ENCODE results near the gene CFAP221. TPM values are rescaled to one million over a fixed set of nuclear protein-coding genes. Genes with fewer than 3 reads are reported as not detected.

The CFAP221 gene
- polyA plus RNA-seq, 1 experiment = 0.12 TPM

DNA sequence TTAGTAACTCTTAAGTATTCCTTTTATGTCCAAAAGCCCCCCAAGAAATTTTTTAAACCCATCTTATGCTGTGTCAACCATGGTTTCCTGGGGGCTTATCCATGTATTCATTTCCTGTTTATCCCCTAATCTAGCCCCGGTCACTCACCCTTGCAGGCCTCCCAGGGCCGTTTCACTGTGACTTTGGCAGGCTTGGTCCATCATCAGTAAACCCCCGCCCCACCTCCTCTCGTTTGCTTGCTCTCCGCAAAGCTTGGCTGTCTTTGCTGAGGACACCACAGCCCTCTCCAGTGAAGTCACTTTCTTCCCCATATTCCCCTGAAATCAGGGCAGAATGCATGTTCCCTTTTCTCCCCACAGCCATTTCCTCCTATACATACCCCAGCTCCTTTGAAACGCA is 127.5 kb downstream of the CFAP221 start:
- Histone ChIP-seq H3K27me3 (ENCODE audit: control insufficient read depth, insufficient read depth, low read length) (peaks cover 11% of the 10 kb centered on the region), H3K36me3 (ENCODE audit: control insufficient read depth, insufficient read depth, low read length) (no peaks in the 10 kb centered on the region), H3K4me3 (ENCODE audit: low read depth, low read length) (no peak overlapping the region)
- no peak for DNase-seq (ENCODE audit: low read depth)
- POLR2A ChIA-PET = no interaction called here
- CTCF ChIA-PET = interaction anchor here (0.6 kb wide), 1 partner anchor 9 kb away, joined by 3 read pairs; no protein-coding TSS in a partner anchor
- TF ChIP-seq, protein P1, sequence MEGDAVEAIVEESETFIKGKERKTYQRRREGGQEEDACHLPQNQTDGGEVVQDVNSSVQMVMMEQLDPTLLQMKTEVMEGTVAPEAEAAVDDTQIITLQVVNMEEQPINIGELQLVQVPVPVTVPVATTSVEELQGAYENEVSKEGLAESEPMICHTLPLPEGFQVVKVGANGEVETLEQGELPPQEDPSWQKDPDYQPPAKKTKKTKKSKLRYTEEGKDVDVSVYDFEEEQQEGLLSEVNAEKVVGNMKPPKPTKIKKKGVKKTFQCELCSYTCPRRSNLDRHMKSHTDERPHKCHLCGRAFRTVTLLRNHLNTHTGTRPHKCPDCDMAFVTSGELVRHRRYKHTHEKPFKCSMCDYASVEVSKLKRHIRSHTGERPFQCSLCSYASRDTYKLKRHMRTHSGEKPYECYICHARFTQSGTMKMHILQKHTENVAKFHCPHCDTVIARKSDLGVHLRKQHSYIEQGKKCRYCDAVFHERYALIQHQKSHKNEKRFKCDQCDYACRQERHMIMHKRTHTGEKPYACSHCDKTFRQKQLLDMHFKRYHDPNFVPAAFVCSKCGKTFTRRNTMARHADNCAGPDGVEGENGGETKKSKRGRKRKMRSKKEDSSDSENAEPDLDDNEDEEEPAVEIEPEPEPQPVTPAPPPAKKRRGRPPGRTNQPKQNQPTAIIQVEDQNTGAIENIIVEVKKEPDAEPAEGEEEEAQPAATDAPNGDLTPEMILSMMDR (IDR thresholded peaks at IDR 0.05; ENCODE audit: insufficient read depth, low read depth, low read length) = no peak

DNA sequence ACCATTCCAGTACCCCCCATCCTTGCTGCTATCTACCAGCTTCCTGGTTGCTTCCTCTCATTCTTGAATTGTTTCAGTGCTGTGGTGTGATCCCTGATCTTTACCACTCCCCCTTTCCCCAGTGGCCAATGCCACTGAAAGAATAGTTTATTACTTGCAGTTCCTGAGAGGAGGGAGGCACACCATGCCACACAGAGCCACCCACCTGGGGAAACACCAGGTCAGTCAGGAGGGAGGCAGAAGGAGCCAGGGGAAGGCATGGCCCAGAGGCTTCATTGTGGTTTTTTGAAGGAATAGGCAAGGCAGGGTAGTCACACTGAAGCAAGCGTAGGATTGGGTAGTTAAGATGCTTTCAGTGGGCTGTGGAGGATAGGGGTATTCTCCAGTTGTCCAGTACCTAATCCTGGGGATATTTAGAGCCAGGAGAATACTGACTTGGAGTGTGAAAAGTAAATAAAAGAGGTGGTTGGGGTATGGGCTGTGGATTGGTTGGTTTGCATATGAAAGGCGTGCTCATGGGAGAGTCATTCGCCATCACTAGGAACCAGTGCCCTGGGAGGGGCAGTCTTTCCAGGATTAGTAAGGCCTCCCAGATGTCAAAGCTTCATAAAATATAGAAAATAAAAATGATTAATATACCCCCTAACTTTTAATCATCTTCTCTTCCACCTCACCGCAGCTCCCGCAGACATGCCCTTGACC is 128.1 kb downstream of the CFAP221 start:
- H3K36me3 ChIP-seq (ENCODE audit: control insufficient read depth, insufficient read depth, low read length) = no peaks in the 10 kb centered on the region
- no peak overlapping the region for H3K4me3 ChIP-seq (ENCODE audit: low read depth, low read length)
- POLR2A ChIA-PET = no interaction called here
- TF ChIP-seq, protein P1 (IDR thresholded peaks at IDR 0.05; ENCODE audit: insufficient read depth, low read depth, low read length) = no peak
- H3K27me3 ChIP-seq (ENCODE audit: control insufficient read depth, insufficient read depth, low read length) = peaks cover 11% of the 10 kb centered on the region
- CTCF ChIA-PET = no interaction called here
- DNase-seq (ENCODE audit: low read depth) = no peak

DNA sequence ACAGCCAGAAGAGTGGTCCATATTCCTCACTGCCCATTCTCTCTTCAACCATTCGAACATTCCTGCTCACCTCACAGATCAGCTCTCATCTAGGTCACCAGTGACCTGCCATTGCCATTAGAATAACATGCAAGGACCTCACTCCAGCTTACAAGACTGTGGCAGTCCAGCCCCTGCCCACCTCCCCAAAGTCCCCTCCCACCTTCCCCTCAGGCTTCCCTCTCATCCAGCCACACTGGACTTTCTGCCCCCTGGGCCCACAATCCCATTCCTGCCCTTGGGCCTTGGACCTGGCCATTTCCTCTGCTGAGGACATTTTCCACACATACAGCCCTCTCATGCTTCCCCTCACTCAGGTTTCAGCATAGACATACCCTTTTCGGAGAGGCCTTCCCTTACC is 129.5 kb downstream of the CFAP221 start:
- DNase-seq (ENCODE audit: low read depth) = no peak
- CTCF ChIA-PET = interaction anchor here (0.7 kb wide), 1 partner anchor 29 kb away, joined by 4 read pairs; no protein-coding TSS in a partner anchor
- H3K36me3 ChIP-seq (ENCODE audit: control insufficient read depth, insufficient read depth, low read length) = no peaks in the 10 kb centered on the region
- POLR2A ChIA-PET = no interaction called here
- peaks cover 11% of the 10 kb centered on the region for H3K27me3 ChIP-seq (ENCODE audit: control insufficient read depth, insufficient read depth, low read length)
- TF ChIP-seq, protein P1 (IDR thresholded peaks at IDR 0.05; ENCODE audit: insufficient read depth, low read depth, low read length) = no peak
- no peak overlapping the region for H3K4me3 ChIP-seq (ENCODE audit: low read depth, low read length)

DNA sequence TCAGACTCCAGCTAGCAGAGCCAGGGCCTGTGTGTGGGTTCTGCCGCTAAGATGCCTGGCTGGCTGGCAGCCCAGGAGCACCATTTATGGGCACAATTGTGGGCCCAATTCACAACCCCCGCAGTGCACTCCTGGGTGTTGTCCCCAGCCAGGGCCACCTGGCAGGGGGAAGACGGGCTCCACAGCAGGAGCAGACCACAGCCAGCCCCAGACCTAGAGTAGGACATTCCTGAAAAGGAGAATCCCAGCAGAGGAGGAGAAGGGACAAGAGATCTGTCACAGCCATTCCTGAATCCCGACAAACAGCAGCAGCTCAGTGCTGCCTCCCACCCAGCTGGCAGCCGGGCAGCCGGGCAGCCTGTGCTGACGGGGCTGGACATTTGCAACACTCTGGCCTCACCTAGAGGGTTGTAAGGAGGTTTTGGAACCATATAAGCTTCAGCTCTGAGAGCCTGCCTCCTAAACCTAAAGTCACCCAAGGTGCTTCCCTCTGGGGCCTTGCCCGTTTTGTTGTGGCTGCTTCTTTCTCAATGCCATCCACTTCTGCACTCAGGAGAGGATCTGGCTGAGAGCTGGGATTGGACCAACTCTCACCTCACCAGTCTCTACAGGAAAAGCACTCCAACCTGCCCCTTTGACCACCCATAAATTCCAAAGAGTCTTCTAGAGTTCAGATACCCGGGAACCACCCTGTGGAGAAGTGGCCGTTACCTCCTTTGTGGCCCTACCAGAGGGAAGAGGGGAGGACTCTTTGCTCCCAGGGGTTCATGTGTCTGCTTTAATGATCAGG is 130.7 kb downstream of the CFAP221 start:
- Histone ChIP-seq H3K27me3 (ENCODE audit: control insufficient read depth, insufficient read depth, low read length) (peaks cover 11% of the 10 kb centered on the region), H3K4me3 (ENCODE audit: low read depth, low read length) (no peak overlapping the region), H3K36me3 (ENCODE audit: control insufficient read depth, insufficient read depth, low read length) (no peaks in the 10 kb centered on the region)
- DNase-seq (ENCODE audit: low read depth) = no peak
- CTCF ChIA-PET = interaction anchor here (0.7 to 1.2 kb wide), 3 partner anchors 14 to 500 kb away, joined by 3 to 4 read pairs (median 3); no protein-coding TSS in a partner anchor
- TF ChIP-seq, protein P1 (IDR thresholded peaks at IDR 0.05; ENCODE audit: insufficient read depth, low read depth, low read length) = no peak
- POLR2A ChIA-PET = no interaction called here

DNA sequence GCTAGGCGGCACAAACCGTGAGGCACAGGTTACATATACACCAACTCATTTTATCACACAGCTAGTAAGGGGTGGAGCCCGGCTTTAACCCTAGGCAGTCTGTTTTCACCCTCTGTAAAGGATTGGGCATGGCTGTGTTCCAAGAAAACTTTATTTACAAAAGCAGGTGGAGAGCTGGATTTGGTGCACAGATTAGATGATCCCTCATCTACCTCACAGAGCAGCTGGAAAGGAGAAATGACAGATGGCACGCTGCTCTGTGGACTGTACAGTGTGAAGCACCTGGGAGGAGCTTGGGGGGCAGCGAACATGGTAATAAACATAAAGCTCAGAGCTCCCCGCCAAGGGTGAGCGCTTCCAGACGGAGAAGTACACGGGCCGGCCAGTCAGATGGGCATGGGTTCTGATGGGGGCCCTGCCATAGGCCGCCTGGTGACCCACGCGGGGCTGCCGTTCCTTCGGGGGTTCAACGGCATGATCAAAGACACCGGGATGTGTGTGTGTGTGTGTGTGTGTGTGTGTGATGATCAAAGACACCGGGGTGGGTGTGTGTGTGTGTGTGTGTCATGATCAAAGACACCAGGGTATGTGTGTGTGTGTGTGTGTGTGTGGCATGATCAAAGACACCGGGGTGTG is 133.9 kb downstream of the CFAP221 start:
- Histone ChIP-seq H3K27me3 (ENCODE audit: control insufficient read depth, insufficient read depth, low read length) (peaks cover 6% of the 10 kb centered on the region; the same call in 1 of the 2 replicates), H3K36me3 (ENCODE audit: control insufficient read depth, insufficient read depth, low read length) (peaks cover 4% of the 10 kb centered on the region; the same call in 1 of the 2 replicates), H3K4me3 (ENCODE audit: low read depth, low read length) (no peak overlapping the region; the same call in 1 of the 2 replicates)
- POLR2A ChIA-PET = no interaction called here
- no peak for DNase-seq (ENCODE audit: low read depth)
- CTCF ChIA-PET = interaction anchor here (0.7 to 1.7 kb wide), 4 partner anchors 14 to 75 kb away, joined by 3 to 5 read pairs (median 4); no protein-coding TSS in a partner anchor
- TF ChIP-seq, protein P1 (IDR thresholded peaks at IDR 0.05; ENCODE audit: insufficient read depth, low read depth, low read length) = no peak

All from BJ (cell line).